OCI-LY3 (cell line): ENCODE measurements around the gene KRTAP5-3.
"Not testable (repeated sequence)": the region's sequence is repeated elsewhere in the genome, so short reads cannot be mapped to it uniquely, and the experiment has no call there.

Experiments
- H2AFZ ChIP-seq: fragments of 200-600, 300-600 bp; shearing (Covaris generic); 2 replicates; pipeline ENCODE4 v1.6.0; 2014; ENCODE audit warnings: antibody characterized with exemption, low read depth, low read length
- H3K27ac ChIP-seq: fragments of 200-600, 300-600 bp; sonication (generic); 2 replicates; pipeline ENCODE4 v1.5.1; 2014; ENCODE audit warnings: mild to moderate bottlenecking, low read length, moderate library complexity, mixed read lengths
- H3K27me3 ChIP-seq: fragments of 200-600, 300-600 bp; sonication (generic); 2 replicates; pipeline ENCODE4 v1.6.1; 2014; ENCODE audit warnings: low read depth, low read length, mixed read lengths
- H3K36me3 ChIP-seq: fragments of 200-600, 300-600 bp; sonication (generic); replicated peaks from 2 replicates; pipeline ENCODE3; 2014; ENCODE audit warnings: low read depth, low read length, mixed read lengths
- H3K4me1 ChIP-seq: fragments of 300-600, 200-600 bp; sonication (generic); 2 replicates; pipeline ENCODE4 v1.6.1; 2014; ENCODE audit warnings: low read length, mixed read lengths
- H3K4me2 ChIP-seq: fragments of 200-600, 300-600 bp; sonication (generic); 2 replicates; pipeline ENCODE4 v1.6.1; 2014; ENCODE audit warnings: low read length, mixed read lengths
- H3K4me3 ChIP-seq: fragments of 300-600, 200-600 bp; sonication (generic); 2 replicates; pipeline ENCODE4 v1.5.1; 2014; ENCODE audit warnings: antibody characterized with exemption, mild to moderate bottlenecking, low read length, moderate library complexity
- H3K79me2 ChIP-seq: fragments of 300-600, 200-600 bp; shearing (Covaris generic); 2 replicates; pipeline ENCODE4 v1.6.1; 2014; ENCODE audit warnings: mild to moderate bottlenecking, low read length, mixed read lengths
- H3K9ac ChIP-seq: fragments of 300-600, 200-600 bp; shearing (Covaris generic); 2 replicates; pipeline ENCODE4 v1.6.0; 2014; ENCODE audit warnings: mild to moderate bottlenecking, low read length, moderate library complexity
- H3K9me3 ChIP-seq: fragments of 200-600, 300-600 bp; shearing (Covaris generic); 2 replicates; pipeline ENCODE4 v1.6.1; 2014; ENCODE audit warnings: low read length, mixed read lengths; ENCODE audit not compliant: insufficient read depth
- H4K20me1 ChIP-seq: fragments of 200-600, 300-600 bp; sonication (generic); 2 replicates; pipeline ENCODE4 v1.6.1; 2016; ENCODE audit warnings: low read length, mixed read lengths; ENCODE audit not compliant: insufficient read depth
- EZH2phosphoT487 ChIP-seq: fragments of 200-600 bp; shearing (Covaris generic); IDR thresholded peaks from 2 replicates; pipeline ENCODE4 v1.6.1; 2018; ENCODE audit warnings: antibody characterized with exemption, mixed run types, low read depth
- TF ChIP-seq, protein P1 (sequence below): fragments of 200-600, 300-600 bp; sonication (generic); IDR thresholded peaks from 2 replicates; pipeline ENCODE4 v1.5.1; 2014; ENCODE audit warnings: antibody characterized with exemption, low read length, low read depth

KRTAP5-3 gene

DNA sequence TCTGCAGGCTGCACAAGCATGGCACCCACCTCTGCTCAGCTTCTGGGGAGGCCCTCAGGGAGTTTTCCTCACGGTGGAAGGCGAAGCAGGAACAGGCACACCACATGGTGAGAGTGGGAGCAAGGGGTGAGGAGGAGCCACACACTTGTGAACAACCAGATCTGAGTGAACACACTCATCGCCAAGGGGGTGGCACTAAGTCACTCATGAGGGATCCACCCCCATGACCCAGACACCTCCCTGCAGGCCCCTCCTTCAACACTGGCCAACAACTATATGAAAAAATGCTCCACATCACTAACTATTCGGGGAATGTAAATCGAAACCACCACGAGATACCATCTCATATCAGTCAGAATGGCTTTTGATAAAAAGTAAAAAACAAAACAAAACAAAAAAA is 9.4 kb downstream of the KRTAP5-3 start:
- Histone ChIP-seq H2AFZ (no peak overlapping the region), H3K4me3 (no peak overlapping the region), H4K20me1 (no peaks in the 10 kb centered on the region), H3K9me3 (no peaks in the 10 kb centered on the region), H3K27me3 (peaks cover 71% of the 10 kb centered on the region), H3K36me3 (no peaks in the 10 kb centered on the region), H3K79me2 (no peaks in the 10 kb centered on the region), H3K9ac (no peak overlapping the region), H3K27ac (no peak overlapping the region), H3K4me1 (peaks cover 9% of the 10 kb centered on the region), H3K4me2 (no peak overlapping the region)
- TF ChIP-seq, protein P1, sequence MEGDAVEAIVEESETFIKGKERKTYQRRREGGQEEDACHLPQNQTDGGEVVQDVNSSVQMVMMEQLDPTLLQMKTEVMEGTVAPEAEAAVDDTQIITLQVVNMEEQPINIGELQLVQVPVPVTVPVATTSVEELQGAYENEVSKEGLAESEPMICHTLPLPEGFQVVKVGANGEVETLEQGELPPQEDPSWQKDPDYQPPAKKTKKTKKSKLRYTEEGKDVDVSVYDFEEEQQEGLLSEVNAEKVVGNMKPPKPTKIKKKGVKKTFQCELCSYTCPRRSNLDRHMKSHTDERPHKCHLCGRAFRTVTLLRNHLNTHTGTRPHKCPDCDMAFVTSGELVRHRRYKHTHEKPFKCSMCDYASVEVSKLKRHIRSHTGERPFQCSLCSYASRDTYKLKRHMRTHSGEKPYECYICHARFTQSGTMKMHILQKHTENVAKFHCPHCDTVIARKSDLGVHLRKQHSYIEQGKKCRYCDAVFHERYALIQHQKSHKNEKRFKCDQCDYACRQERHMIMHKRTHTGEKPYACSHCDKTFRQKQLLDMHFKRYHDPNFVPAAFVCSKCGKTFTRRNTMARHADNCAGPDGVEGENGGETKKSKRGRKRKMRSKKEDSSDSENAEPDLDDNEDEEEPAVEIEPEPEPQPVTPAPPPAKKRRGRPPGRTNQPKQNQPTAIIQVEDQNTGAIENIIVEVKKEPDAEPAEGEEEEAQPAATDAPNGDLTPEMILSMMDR, result no peak
- TF ChIP-seq EZH2phosphoT487, result no peak

DNA sequence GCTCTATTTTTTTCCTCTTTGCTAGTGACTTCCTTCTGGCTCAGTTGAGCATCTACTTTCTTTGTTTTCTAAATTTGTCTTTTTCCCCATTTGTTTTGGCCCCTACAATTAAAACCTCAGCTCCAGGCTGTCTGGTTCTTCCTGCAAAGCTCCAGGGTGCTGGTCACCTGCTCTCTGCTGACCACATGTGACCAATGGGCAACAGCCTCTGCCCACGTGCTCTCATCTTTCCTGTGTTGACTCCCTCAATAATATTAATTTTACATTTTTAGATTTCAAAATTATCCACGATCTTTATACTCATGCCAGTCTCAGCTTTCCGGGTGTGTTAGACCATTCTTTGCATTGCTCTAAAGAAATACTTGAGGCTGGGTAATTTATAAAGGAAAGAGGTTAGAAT is 9.9 kb downstream of the KRTAP5-3 start:
- not testable (repeated sequence) for H3K4me3 ChIP-seq, H3K27ac ChIP-seq, H3K79me2 ChIP-seq, H3K9ac ChIP-seq, H3K9me3 ChIP-seq, H3K4me2 ChIP-seq, H2AFZ ChIP-seq, H3K4me1 ChIP-seq, H3K36me3 ChIP-seq, H4K20me1 ChIP-seq
- H3K27me3 ChIP-seq, result peaks cover 70% of the 10 kb centered on the region

DNA sequence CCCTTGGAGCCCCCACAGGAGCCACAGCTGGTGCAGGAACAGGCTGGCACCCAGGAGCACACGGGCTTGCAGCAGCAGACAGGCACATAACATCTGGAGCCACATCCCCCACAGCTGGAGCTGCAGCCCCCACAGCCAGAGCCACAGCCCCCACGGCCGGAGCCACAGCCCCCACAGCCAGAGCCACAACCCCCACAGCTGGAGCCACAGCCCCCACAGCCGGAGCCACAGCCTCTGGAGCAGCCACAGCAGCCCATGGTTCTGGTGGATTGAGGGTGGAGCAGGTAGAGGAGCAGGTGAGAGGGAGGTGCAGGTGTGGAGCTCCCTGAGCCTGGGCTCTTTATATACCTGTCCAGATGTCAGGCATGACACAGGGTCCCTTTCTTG is 10.3 kb downstream of the KRTAP5-3 start, which contains the start of gene KRTAP5-2:
KRTAP5-2 (minus strand) TSS at position 301 of the 387 bp plus-strand sequence; CDS start at position 257, 44 bp downstream.
- H3K36me3 ChIP-seq, result no peaks in the 10 kb centered on the region
- no peak within 1 kb of the TSS for H3K4me2 ChIP-seq
- no peak within 1 kb of the TSS for H3K27ac ChIP-seq
- no peak within 1 kb of the TSS for H3K9ac ChIP-seq
- H3K79me2 ChIP-seq, result no peaks in the 10 kb centered on the region
- no peaks in the 10 kb centered on the region for H4K20me1 ChIP-seq
- TF ChIP-seq, protein P1, result no peak
- TF ChIP-seq EZH2phosphoT487, result no peak
- H3K9me3 ChIP-seq, result no peaks in the 10 kb centered on the region
- peaks cover 9% of the 10 kb centered on the region for H3K4me1 ChIP-seq
- peaks cover 67% of the 10 kb centered on the region for H3K27me3 ChIP-seq
- no peak within 1 kb of the TSS for H2AFZ ChIP-seq
- no peak within 1 kb of the TSS for H3K4me3 ChIP-seq

DNA sequence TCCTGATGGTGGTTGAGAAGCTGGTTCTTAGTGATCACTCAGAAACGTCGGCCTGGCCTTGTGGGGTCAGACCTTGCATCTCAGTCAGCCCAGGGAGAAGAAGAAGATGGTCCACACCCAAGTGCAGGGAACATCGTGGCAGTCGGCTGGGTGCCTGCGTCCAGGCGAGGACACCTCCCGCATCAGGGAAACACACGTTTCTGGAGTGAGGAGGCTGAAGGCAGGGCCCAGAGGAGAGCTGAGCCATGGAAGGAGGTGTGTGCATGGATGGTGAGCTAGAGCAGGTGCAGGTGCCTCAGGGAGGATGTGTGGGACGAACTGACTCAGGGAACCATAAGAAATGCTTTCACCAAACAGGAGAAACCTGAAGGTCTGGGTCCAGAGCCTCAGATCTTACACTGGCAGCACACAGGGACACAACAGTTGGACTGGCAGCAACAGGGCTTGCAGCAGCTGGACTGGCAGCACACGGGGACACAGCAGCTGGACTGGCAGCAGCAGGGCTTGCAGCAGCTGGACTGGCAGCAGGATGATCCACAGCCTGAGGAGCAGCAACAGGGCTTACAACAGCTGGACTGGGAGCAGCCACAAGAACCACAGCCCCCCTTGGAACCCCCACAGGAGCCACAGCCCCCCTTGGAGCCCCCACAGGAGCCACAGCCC is 10.8 kb downstream of the KRTAP5-3 start:
- no peak overlapping the region for H3K4me2 ChIP-seq
- peaks cover 68% of the 10 kb centered on the region for H3K27me3 ChIP-seq

GRCh38 chr11:1596576-1597121 is 11.6 kb downstream of the KRTAP5-3 start:
- not testable (repeated sequence) for H3K4me3 ChIP-seq, H3K9ac ChIP-seq, H2AFZ ChIP-seq, H3K9me3 ChIP-seq, H3K79me2 ChIP-seq, H4K20me1 ChIP-seq, H3K4me1 ChIP-seq, H3K36me3 ChIP-seq, H3K4me2 ChIP-seq, H3K27ac ChIP-seq
- peaks cover 60% of the 10 kb centered on the region for H3K27me3 ChIP-seq

More for the DNA sequence above, 10.8 kb downstream of the KRTAP5-3 start:
- TF ChIP-seq, protein P1, result no peak
- no peak for TF ChIP-seq EZH2phosphoT487
- Histone ChIP-seq H3K4me3 (no peak overlapping the region), H3K4me1 (peaks cover 9% of the 10 kb centered on the region), H3K27ac (no peak overlapping the region), H4K20me1 (no peaks in the 10 kb centered on the region), H3K36me3 (no peaks in the 10 kb centered on the region), H3K9me3 (no peaks in the 10 kb centered on the region), H3K79me2 (no peaks in the 10 kb centered on the region), H2AFZ (no peak overlapping the region), H3K9ac (no peak overlapping the region)

DNA sequence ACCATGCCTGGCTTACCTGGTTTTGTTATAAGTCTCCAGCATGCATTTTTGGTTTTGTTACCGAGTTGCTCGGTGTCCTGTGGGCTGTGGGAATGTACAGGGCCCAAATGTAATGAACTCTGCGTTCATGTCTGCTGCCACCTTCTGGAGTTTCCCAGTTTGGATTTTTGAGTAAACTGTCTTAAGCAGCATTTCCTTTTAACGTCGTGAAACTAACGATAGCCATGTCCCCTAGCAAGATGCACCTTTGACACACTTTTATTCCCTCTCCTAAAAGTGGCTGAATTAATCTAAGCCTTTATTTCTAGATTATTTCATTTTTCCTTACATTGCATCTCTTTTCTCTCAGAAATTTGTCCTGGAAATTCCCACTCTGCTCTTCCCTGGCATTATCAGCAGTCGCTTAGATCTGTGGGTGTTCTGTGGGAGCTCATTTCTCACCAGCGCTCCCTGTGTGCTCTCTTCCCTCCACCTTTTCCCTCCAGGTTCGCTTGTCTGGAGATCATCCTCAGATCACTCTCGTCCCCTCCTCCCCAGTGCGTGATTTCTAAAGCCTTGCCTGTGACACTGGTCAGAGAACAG is 12.2 kb downstream of the KRTAP5-3 start:
- H3K36me3 ChIP-seq, H3K79me2 ChIP-seq, H2AFZ ChIP-seq, H3K4me3 ChIP-seq, H3K4me2 ChIP-seq, H4K20me1 ChIP-seq, H3K4me1 ChIP-seq, H3K9ac ChIP-seq, H3K9me3 ChIP-seq, H3K27ac ChIP-seq: not testable (repeated sequence)
- H3K27me3 ChIP-seq, result peaks cover 57% of the 10 kb centered on the region
